ENCODE results near the gene MSANTD7.

MSANTD7 gene

DNA sequence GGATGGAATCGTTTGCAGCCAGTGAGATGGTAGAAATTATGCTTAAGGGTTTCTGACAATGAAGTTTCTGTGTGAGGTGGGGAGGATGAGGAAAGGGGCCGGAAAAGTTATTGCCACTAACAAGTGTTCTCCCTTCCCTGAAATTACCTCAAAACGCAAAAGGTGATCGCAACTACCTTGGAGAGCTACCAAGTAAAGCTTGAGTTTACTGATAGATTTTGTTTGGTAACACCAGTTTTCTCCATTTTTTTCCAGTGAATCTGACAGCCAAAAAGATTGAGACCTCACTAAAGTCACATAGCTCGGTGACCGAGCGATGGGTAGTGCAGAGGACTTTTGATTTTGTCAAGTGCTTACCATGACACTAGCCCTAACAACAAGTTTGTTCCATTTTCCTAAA, 42.1 kb downstream of the MSANTD7 start:
- DNase-seq (ENCODE audit: low read depth) = no peak

DNA sequence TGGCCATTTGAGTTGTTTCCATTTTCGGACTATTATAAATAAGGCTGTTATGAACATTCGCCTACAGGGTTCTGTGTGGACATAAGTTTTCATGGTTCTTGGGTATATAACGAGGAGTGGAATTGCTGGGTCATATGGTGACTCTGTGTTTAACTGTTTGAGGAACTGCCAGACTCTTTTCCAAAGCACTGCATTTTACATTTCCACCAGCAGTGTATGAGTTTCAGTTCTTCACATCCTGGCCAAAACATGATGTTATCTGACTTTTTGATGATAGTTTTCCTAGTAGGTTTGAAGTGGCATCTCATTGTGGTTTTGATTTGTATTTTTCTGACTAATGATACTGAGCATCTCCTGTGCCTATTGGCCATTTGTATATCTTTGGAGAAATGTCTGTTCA, 46.0 kb downstream of the MSANTD7 start:
- DNase-seq (ENCODE audit: low read depth) = no peak

Data from activated T-cell treated with anti-CD3 and anti-CD28 coated beads for 24 hours (primary cell).